Neuronal stem cell (in vitro differentiated cells): Measurements from ENCODE around the gene MRPS2.

Source experiments
- DNase-seq: peaks from one replicate; pipeline ENCODE4 v3.0.0-alpha.2; 2013; ENCODE audit warnings: low spot score
- H2AFZ ChIP-seq: one replicate; pipeline ENCODE4 v1.6.1; 2013; ENCODE audit warnings: mild to moderate bottlenecking, low read length, inconsistent platforms
- H2AK5ac ChIP-seq: 2 replicates; pipeline ENCODE4 v1.6.1; 2013; ENCODE audit warnings: low read depth, mild to moderate bottlenecking, inconsistent platforms, low read length, moderate library complexity, mixed read lengths
- H2BK120ac ChIP-seq: 2 replicates; pipeline ENCODE4 v1.6.1; 2013; ENCODE audit warnings: low read depth, mild to moderate bottlenecking, inconsistent platforms, low read length, moderate library complexity, mixed read lengths
- H2BK12ac ChIP-seq: one replicate; pipeline ENCODE4 v1.6.1; 2013; ENCODE audit warnings: low read length, inconsistent platforms
- H2BK15ac ChIP-seq: 2 replicates; pipeline ENCODE4 v1.6.1; 2013; ENCODE audit warnings: mild to moderate bottlenecking, low read length, inconsistent platforms, mixed read lengths
- H2BK5ac ChIP-seq: one replicate; pipeline ENCODE4 v1.6.1; 2013; ENCODE audit warnings: inconsistent platforms, mild to moderate bottlenecking, low read length, moderate library complexity
- H3K14ac ChIP-seq: one replicate; pipeline ENCODE4 v1.6.1; 2013; ENCODE audit warnings: low read length, inconsistent platforms
- H3K18ac ChIP-seq: 2 replicates; pipeline ENCODE4 v1.6.1; 2013; ENCODE audit warnings: low read length, inconsistent platforms
- H3K23ac ChIP-seq: 2 replicates; pipeline ENCODE4 v1.6.1; 2013; ENCODE audit warnings: low read depth, mild to moderate bottlenecking, mixed read lengths, low read length, inconsistent platforms; ENCODE audit not compliant: poor library complexity
- H3K27ac ChIP-seq: replicated peaks from 3 replicates; pipeline ENCODE4 v1.5.1; 2013; ENCODE audit warnings: low read length, inconsistent platforms
- H3K27me3 ChIP-seq, 3 experiments: 2 replicates each; pipeline ENCODE4 v1.6.1; 2013; ENCODE audit warnings: low read length in 3 of 3, mild to moderate bottlenecking in 2 of 3, inconsistent platforms in 1 of 3, low read depth in 1 of 3, mixed read lengths in 1 of 3, moderate library complexity in 1 of 3; ENCODE audit not compliant: control insufficient read depth in 3 of 3, insufficient read depth in 3 of 3
- H3K36me3 ChIP-seq, 2 donors: replicated peaks in 1 of 2; 2 replicates each; pipeline ENCODE4 v1.6.1; 2013; ENCODE audit warnings: low read length in 2 of 2; ENCODE audit not compliant: control insufficient read depth in 2 of 2, insufficient read depth in 2 of 2
- H3K4ac ChIP-seq: 2 replicates; pipeline ENCODE4 v1.6.1; 2013; ENCODE audit warnings: inconsistent platforms, mild to moderate bottlenecking, low read length, moderate library complexity
- H3K4me1 ChIP-seq, 2 donors: 1 replicate in 1 of 2; 2 replicates in 1 of 2; pipeline ENCODE4 v1.6.1; 2013; ENCODE audit warnings: low read length in 2 of 2, low read depth in 1 of 2; ENCODE audit not compliant: control insufficient read depth in 2 of 2, insufficient read depth in 1 of 2
- H3K4me2 ChIP-seq: one replicate; pipeline ENCODE4 v1.6.1; 2013; ENCODE audit warnings: mild to moderate bottlenecking, low read length, inconsistent platforms; ENCODE audit not compliant: insufficient read depth, poor library complexity, severe bottlenecking
- H3K4me3 ChIP-seq, 2 donors: 2 replicates each; pipeline ENCODE4 v1.5.1; 2013; ENCODE audit warnings: low read length in 2 of 2, mild to moderate bottlenecking in 2 of 2, inconsistent platforms in 1 of 2, moderate library complexity in 1 of 2
- H3K79me1 ChIP-seq: one replicate; pipeline ENCODE4 v1.6.1; 2013; ENCODE audit warnings: low read depth, mild to moderate bottlenecking, inconsistent platforms, low read length, moderate library complexity
- H3K9ac ChIP-seq: one replicate; pipeline ENCODE4 v1.6.1; 2013; ENCODE audit warnings: mild to moderate bottlenecking, low read depth, low read length, inconsistent platforms; ENCODE audit not compliant: poor library complexity
- H3K9me3 ChIP-seq, 2 donors: replicated peaks in 1 of 2; 2 replicates each; pipeline versions ENCODE3 to v1.6.1; 2013; ENCODE audit warnings: low read length in 2 of 2, mild to moderate bottlenecking in 2 of 2, inconsistent platforms in 1 of 2, low read depth in 1 of 2, mixed read lengths in 1 of 2, moderate library complexity in 1 of 2; ENCODE audit not compliant: control insufficient read depth in 2 of 2, insufficient read depth in 1 of 2
- H4K8ac ChIP-seq: one replicate; pipeline ENCODE4 v1.6.1; 2013; ENCODE audit warnings: low read depth, mild to moderate bottlenecking, inconsistent platforms, low read length, moderate library complexity
- H4K91ac ChIP-seq: one replicate; pipeline ENCODE4 v1.6.1; 2013; ENCODE audit warnings: low read length, low read depth, mild to moderate bottlenecking, inconsistent platforms; ENCODE audit not compliant: poor library complexity
- WGBS, 2 donors: extraction: QIAGEN DNeasy Blood & Tissue Kit; methylation state at CpG; one replicate each; pipeline ENCODE4 v1.1.7; 2013; ENCODE audit warnings: missing lambda C conversion rate in 2 of 2, mixed read lengths in 1 of 2; ENCODE audit not compliant: insufficient read length in 2 of 2, insufficient replicate concordance in 1 of 2; ENCODE audit errors: extremely low coverage in 2 of 2; 5-methylcytosine and 5-hydroxymethylcytosine counted together

MRPS2 gene

GRCh38 chr9:135485832-135486231 lies 14.7 kb upstream of the MRPS2 start:
- H3K23ac ChIP-seq: no peak overlapping the region
- H3K4me2 ChIP-seq: no peak overlapping the region
- H3K14ac ChIP-seq: no peak overlapping the region
- peak overlapping the region; percentile 19 for H2BK5ac ChIP-seq
- H3K18ac ChIP-seq: no peak overlapping the region
- H2BK15ac ChIP-seq: no peak overlapping the region
- no peak for DNase-seq
- no CpG with 5 or more reads among the region's 21 CpGs for WGBS, 2 donors
- H3K27me3 ChIP-seq: no peaks in the 10 kb centered on the region
- no peak overlapping the region for H2AFZ ChIP-seq
- peaks cover 0 to 2% of the 10 kb centered on the region in 2 donors for H3K9me3 ChIP-seq
- no peak overlapping the region for H3K9ac ChIP-seq
- peaks cover 54 to 63% of the 10 kb centered on the region in 2 donors for H3K36me3 ChIP-seq
- H3K4me3 ChIP-seq: no peak overlapping the region
- H4K91ac ChIP-seq: no peak overlapping the region
- peaks cover 2% of the 10 kb centered on the region in 2 donors for H3K4me1 ChIP-seq
- no peak overlapping the region for H2BK12ac ChIP-seq
- no peak overlapping the region for H4K8ac ChIP-seq
- no peak overlapping the region for H3K27ac ChIP-seq
- H3K79me1 ChIP-seq: peaks cover 13% of the 10 kb centered on the region
- no peak overlapping the region for H2BK120ac ChIP-seq
- no peak overlapping the region for H2AK5ac ChIP-seq
- no peak overlapping the region for H3K4ac ChIP-seq

GRCh38 chr9:135486267-135487065 lies 14.0 kb upstream of the MRPS2 start:
- no peak overlapping the region for H2AFZ ChIP-seq
- WGBS, 2 donors: no CpG with 5 or more reads among the region's 33 CpGs
- H3K14ac ChIP-seq: no peak overlapping the region
- H2BK120ac ChIP-seq: no peak overlapping the region
- no peak for DNase-seq
- peaks cover 54 to 63% of the 10 kb centered on the region in 2 donors for H3K36me3 ChIP-seq
- H4K91ac ChIP-seq: no peak overlapping the region
- H2AK5ac ChIP-seq: no peak overlapping the region
- H2BK15ac ChIP-seq: no peak overlapping the region
- no peak overlapping the region for H3K4me2 ChIP-seq
- peaks cover 9% of the 10 kb centered on the region for H3K79me1 ChIP-seq
- no peaks in the 10 kb centered on the region for H3K27me3 ChIP-seq
- peaks cover 0 to 2% of the 10 kb centered on the region in 2 donors for H3K9me3 ChIP-seq
- no peak overlapping the region for H4K8ac ChIP-seq
- H3K4ac ChIP-seq: no peak overlapping the region
- H3K9ac ChIP-seq: no peak overlapping the region
- H3K4me1 ChIP-seq: no peaks in the 10 kb centered on the region
- H3K4me3 ChIP-seq: no peak overlapping the region
- no peak overlapping the region for H3K27ac ChIP-seq
- H3K23ac ChIP-seq: no peak overlapping the region
- H2BK5ac ChIP-seq: peak overlapping the region; percentile 19
- no peak overlapping the region for H3K18ac ChIP-seq
- H2BK12ac ChIP-seq: no peak overlapping the region

GRCh38 chr9:135487281-135488012 lies 13.0 kb upstream of the MRPS2 start:
- Histone ChIP-seq H3K18ac (no peak overlapping the region), H3K4ac (no peak overlapping the region), H3K36me3 (peaks cover 53 to 61% of the 10 kb centered on the region in 2 donors), H3K4me2 (no peak overlapping the region), H2AFZ (no peak overlapping the region), H4K91ac (no peak overlapping the region), H2BK12ac (no peak overlapping the region), H3K4me1 (no peaks in the 10 kb centered on the region), H3K4me3 (no peak overlapping the region), H3K27ac (no peak overlapping the region), H4K8ac (no peak overlapping the region), H2BK120ac (no peak overlapping the region), H2BK5ac (no peak overlapping the region), H2BK15ac (no peak overlapping the region), H3K14ac (no peak overlapping the region), H3K79me1 (peaks cover 9% of the 10 kb centered on the region), H3K23ac (peak overlapping the region; percentile 65), H3K9me3 (peaks cover 0 to 2% of the 10 kb centered on the region in 2 donors), H2AK5ac (no peak overlapping the region), H3K27me3 (no peaks in the 10 kb centered on the region), H3K9ac (peak overlapping the region; percentile 21)
- DNase-seq: no peak
- no CpG with 5 or more reads among the region's 40 CpGs for WGBS, 2 donors

- Histone ChIP-seq H2BK5ac (no peak overlapping the region), H2AK5ac (no peak overlapping the region), H3K23ac (peak overlapping the region; percentile 65), H2BK12ac (no peak overlapping the region), H4K8ac (no peak overlapping the region), H3K27ac (no peak overlapping the region), H2AFZ (no peak overlapping the region), H3K14ac (no peak overlapping the region), H3K4me3 (no peak overlapping the region), H3K18ac (no peak overlapping the region), H3K36me3 (peaks cover 53 to 57% of the 10 kb centered on the region in 2 donors), H3K9me3 (peaks cover 0 to 2% of the 10 kb centered on the region in 2 donors), H2BK120ac (no peak overlapping the region), H3K4ac (no peak overlapping the region), H3K4me2 (no peak overlapping the region), H3K27me3 (no peaks in the 10 kb centered on the region), H2BK15ac (no peak overlapping the region), H4K91ac (no peak overlapping the region), H3K4me1 (no peaks in the 10 kb centered on the region), H3K9ac (no peak overlapping the region), H3K79me1 (peaks cover 9% of the 10 kb centered on the region)
- WGBS, 2 donors: no CpG with 5 or more reads among the region's 18 CpGs
- no peak for DNase-seq
Observed at GRCh38 chr9:135488013-135488330, 12.5 kb upstream of the MRPS2 start.
